ENCODE measurements around the gene OTX2. TPM values are rescaled to one million over a fixed set of nuclear protein-coding genes. Genes with fewer than 3 reads are reported as not detected.

OTX2 gene
- polyA plus RNA-seq, 1 of the 3 experiments (the other 2 are of a cell fraction), result not detected

DNA sequence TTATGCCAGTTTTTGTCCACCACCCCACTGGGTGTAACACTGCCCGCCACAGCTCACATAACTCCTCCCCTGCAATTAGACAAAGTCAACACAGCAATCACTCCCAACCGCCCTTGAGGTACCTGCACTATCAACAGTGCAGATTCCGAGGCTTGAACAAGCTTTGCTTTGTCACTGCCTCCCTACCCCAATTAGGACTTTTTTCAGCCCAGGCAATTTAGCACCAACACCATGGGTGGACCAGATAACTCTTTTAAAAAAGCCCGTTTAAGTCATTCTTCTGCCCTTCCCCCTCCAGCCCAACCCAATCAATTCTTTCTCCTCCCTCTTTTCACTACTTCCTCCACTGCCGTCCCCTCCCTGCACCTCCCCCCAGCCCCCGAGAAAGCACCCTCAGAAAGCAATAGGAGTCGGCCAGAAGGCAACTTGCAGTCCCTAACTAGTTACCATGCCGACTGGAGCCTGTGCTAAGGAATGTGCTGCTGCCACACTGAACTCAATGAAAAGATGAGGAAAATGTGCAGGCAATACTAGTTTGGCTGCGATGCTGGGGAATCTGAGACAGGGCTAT lies 45.7 kb upstream of the OTX2 start:
- H3K4me1 ChIP-seq (ENCODE audit: control insufficient read depth in 1 of 2, insufficient read depth in 2 of 2, low read depth in 1 of 2, low read length in 1 of 2), result no peaks in the 10 kb centered on the region
- no peaks in the 10 kb centered on the region for H3K9me3 ChIP-seq
- 2% methylated on average over 9 of the region's 9 CpGs for WGBS (ENCODE audit: low lambda C conversion rate)
- CTCF ChIA-PET, result interaction anchor here (1.2 kb wide), 1 partner anchor 30 kb away, joined by 3 read pairs; no protein-coding TSS in a partner anchor
- H3K36me3 ChIP-seq (replicated peaks in 1 of 2; ENCODE audit: control insufficient read depth in 1 of 2, insufficient read depth in 2 of 2, low read length in 1 of 2), result no peaks in the 10 kb centered on the region
- no peak overlapping the region for H3K27ac ChIP-seq (ENCODE audit: low read depth in 2 of 2, low read length in 1 of 2)
- no peaks in the 10 kb centered on the region for H4K20me1 ChIP-seq (ENCODE audit: insufficient read depth)
- no peak overlapping the region for H2AFZ ChIP-seq (ENCODE audit: low read depth)
- no peaks in the 10 kb centered on the region; the same call in 1 of the 2 replicates for H3K27me3 ChIP-seq (ENCODE audit: insufficient read depth)
- no peak for DNase-seq
- no peak overlapping the region for H3K4me3 ChIP-seq (ENCODE audit: low read depth in 2 of 2, low read length in 1 of 2)
- H3K9me2 ChIP-seq, result no peaks in the 10 kb centered on the region
- no peaks in the 10 kb centered on the region for H3K79me2 ChIP-seq (ENCODE audit: insufficient read depth)
- TF ChIP-seq RAD21 (IDR thresholded peaks at IDR 0.05; ENCODE audit: low read length) (no peak), EP300 (IDR thresholded peaks at IDR 0.05; ENCODE audit: borderline replicate concordance in 1 of 2, low read depth in 1 of 2, low read length in 1 of 2) (no peak), GABPA (IDR thresholded peaks at IDR 0.05; ENCODE audit: low read depth) (no peak), FOXJ3 (CRISPR knock-in tag; IDR thresholded peaks at IDR 0.05) (no peak), MEF2A (IDR thresholded peaks at IDR 0.05; ENCODE audit: borderline replicate concordance, low read depth) (no peak)
- TF ChIP-seq, protein P1, sequence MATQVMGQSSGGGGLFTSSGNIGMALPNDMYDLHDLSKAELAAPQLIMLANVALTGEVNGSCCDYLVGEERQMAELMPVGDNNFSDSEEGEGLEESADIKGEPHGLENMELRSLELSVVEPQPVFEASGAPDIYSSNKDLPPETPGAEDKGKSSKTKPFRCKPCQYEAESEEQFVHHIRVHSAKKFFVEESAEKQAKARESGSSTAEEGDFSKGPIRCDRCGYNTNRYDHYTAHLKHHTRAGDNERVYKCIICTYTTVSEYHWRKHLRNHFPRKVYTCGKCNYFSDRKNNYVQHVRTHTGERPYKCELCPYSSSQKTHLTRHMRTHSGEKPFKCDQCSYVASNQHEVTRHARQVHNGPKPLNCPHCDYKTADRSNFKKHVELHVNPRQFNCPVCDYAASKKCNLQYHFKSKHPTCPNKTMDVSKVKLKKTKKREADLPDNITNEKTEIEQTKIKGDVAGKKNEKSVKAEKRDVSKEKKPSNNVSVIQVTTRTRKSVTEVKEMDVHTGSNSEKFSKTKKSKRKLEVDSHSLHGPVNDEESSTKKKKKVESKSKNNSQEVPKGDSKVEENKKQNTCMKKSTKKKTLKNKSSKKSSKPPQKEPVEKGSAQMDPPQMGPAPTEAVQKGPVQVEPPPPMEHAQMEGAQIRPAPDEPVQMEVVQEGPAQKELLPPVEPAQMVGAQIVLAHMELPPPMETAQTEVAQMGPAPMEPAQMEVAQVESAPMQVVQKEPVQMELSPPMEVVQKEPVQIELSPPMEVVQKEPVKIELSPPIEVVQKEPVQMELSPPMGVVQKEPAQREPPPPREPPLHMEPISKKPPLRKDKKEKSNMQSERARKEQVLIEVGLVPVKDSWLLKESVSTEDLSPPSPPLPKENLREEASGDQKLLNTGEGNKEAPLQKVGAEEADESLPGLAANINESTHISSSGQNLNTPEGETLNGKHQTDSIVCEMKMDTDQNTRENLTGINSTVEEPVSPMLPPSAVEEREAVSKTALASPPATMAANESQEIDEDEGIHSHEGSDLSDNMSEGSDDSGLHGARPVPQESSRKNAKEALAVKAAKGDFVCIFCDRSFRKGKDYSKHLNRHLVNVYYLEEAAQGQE (IDR thresholded peaks at IDR 0.05; ENCODE audit: low read depth, low read length), result no peak
- no peak overlapping the region for H3K9ac ChIP-seq
- no peak overlapping the region for H3K4me2 ChIP-seq
- POLR2A ChIA-PET, result no interaction called here
- no peaks in the 10 kb centered on the region for H3F3A ChIP-seq (replicated peaks; ENCODE audit: insufficient read depth)

DNA sequence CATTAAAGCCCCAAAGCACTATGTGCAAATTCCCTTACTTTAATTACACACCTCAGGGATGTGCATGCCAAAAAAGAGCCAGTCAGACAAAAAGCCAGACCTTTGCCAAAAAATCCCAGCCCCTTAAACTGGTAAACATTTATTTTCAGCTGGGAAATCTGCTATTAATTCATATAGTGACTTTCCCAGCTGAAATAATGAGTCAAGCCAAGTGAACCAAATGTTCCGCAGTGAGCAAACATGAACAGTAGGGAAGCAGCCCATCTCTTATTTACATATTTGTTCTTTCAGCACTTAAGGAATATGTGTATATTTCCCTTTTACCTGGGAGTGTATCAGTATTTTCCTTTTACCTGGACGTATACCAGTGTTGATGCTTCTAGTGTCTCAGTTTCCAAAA lies 44.0 kb upstream of the OTX2 start:
- H2AFZ ChIP-seq (ENCODE audit: low read depth), result no peak overlapping the region
- no peaks in the 10 kb centered on the region for H4K20me1 ChIP-seq (ENCODE audit: insufficient read depth)
- H3K27ac ChIP-seq (ENCODE audit: low read depth in 2 of 2, low read length in 1 of 2), result no peak overlapping the region
- no peaks in the 10 kb centered on the region for H3K36me3 ChIP-seq (replicated peaks in 1 of 2; ENCODE audit: control insufficient read depth in 1 of 2, insufficient read depth in 2 of 2, low read length in 1 of 2)
- no peaks in the 10 kb centered on the region for H3K9me2 ChIP-seq
- no peaks in the 10 kb centered on the region for H3F3A ChIP-seq (replicated peaks; ENCODE audit: insufficient read depth)
- no peak overlapping the region for H3K9ac ChIP-seq
- no peaks in the 10 kb centered on the region for H3K79me2 ChIP-seq (ENCODE audit: insufficient read depth)
- CTCF ChIA-PET, result no interaction called here
- no peak overlapping the region for H3K4me3 ChIP-seq (ENCODE audit: low read depth in 2 of 2, low read length in 1 of 2)
- no peak overlapping the region for H3K4me2 ChIP-seq
- no peaks in the 10 kb centered on the region; the same call in 1 of the 2 replicates for H3K27me3 ChIP-seq (ENCODE audit: insufficient read depth)
- H3K4me1 ChIP-seq (ENCODE audit: control insufficient read depth in 1 of 2, insufficient read depth in 2 of 2, low read depth in 1 of 2, low read length in 1 of 2), result no peaks in the 10 kb centered on the region
- no peaks in the 10 kb centered on the region for H3K9me3 ChIP-seq
- WGBS (ENCODE audit: low lambda C conversion rate), result 41% methylated on average over 2 of the region's 2 CpGs
- DNase-seq, result no peak
- TF ChIP-seq FOXJ3 (CRISPR knock-in tag; IDR thresholded peaks at IDR 0.05) (no peak), TEAD4 (IDR thresholded peaks at IDR 0.05; ENCODE audit: borderline replicate concordance, insufficient read depth) (no peak), EZH2phosphoT487 (IDR thresholded peaks at IDR 0.05; ENCODE audit: borderline replicate concordance, low read depth) (no peak), GATA2 (CRISPR knock-in tag; IDR thresholded peaks at IDR 0.05) (no peak), EP300 (IDR thresholded peaks at IDR 0.05; ENCODE audit: borderline replicate concordance in 1 of 2, low read depth in 1 of 2, low read length in 1 of 2) (no peak)
- TF ChIP-seq, protein P2, sequence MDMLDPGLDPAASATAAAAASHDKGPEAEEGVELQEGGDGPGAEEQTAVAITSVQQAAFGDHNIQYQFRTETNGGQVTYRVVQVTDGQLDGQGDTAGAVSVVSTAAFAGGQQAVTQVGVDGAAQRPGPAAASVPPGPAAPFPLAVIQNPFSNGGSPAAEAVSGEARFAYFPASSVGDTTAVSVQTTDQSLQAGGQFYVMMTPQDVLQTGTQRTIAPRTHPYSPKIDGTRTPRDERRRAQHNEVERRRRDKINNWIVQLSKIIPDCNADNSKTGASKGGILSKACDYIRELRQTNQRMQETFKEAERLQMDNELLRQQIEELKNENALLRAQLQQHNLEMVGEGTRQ (IDR thresholded peaks at IDR 0.05; ENCODE audit: borderline replicate concordance, low read depth, low read length), result no peak
- TF ChIP-seq, protein P3, sequence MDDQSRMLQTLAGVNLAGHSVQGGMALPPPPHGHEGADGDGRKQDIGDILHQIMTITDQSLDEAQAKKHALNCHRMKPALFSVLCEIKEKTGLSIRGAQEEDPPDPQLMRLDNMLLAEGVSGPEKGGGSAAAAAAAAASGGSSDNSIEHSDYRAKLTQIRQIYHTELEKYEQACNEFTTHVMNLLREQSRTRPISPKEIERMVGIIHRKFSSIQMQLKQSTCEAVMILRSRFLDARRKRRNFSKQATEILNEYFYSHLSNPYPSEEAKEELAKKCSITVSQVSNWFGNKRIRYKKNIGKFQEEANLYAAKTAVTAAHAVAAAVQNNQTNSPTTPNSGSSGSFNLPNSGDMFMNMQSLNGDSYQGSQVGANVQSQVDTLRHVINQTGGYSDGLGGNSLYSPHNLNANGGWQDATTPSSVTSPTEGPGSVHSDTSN (IDR thresholded peaks at IDR 0.05), result no peak
- POLR2A ChIA-PET, result no interaction called here
